Upper lobe of left lung (tissue), 4 donors: ENCODE results near the gene ARIH1.

Experiments
- POLR2A ChIP-seq, 4 donors: fragments of 450-650 bp; IDR thresholded peaks; one replicate each; pipeline ENCODE4 v1.5.1; 2016 to 2017; ENCODE audit warnings: antibody characterized with exemption in 4 of 4, mild to moderate bottlenecking in 2 of 4
- POLR2AphosphoS5 ChIP-seq, 2 donors: sonication (generic); formaldehyde crosslinking; IDR thresholded peaks; one replicate each; pipeline ENCODE4 v1.5.1; 2017; ENCODE audit warnings: antibody characterized with exemption in 2 of 2
- TF ChIP-seq, protein P1 (sequence below), 6 experiments: fragments of 450-650 bp in 4 of 6; fragments of 200-600 bp in 2 of 6; sonication (generic) in 2 of 6; IDR thresholded peaks; one replicate each; pipeline ENCODE4 v1.5.1; 2016 to 2019; ENCODE audit warnings: antibody characterized with exemption in 6 of 6

GRCh38 chr15:72472992-72473610, 1.0 kb upstream of the ARIH1 start:
- TF ChIP-seq, protein P1, sequence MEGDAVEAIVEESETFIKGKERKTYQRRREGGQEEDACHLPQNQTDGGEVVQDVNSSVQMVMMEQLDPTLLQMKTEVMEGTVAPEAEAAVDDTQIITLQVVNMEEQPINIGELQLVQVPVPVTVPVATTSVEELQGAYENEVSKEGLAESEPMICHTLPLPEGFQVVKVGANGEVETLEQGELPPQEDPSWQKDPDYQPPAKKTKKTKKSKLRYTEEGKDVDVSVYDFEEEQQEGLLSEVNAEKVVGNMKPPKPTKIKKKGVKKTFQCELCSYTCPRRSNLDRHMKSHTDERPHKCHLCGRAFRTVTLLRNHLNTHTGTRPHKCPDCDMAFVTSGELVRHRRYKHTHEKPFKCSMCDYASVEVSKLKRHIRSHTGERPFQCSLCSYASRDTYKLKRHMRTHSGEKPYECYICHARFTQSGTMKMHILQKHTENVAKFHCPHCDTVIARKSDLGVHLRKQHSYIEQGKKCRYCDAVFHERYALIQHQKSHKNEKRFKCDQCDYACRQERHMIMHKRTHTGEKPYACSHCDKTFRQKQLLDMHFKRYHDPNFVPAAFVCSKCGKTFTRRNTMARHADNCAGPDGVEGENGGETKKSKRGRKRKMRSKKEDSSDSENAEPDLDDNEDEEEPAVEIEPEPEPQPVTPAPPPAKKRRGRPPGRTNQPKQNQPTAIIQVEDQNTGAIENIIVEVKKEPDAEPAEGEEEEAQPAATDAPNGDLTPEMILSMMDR (IDR thresholded peaks at IDR 0.05): no peak
- TF ChIP-seq POLR2A (IDR thresholded peaks at IDR 0.05) (no peak), POLR2AphosphoS5 (IDR thresholded peaks at IDR 0.05) (no peak)
